GM12874 (cell line): ENCODE results near the gene C16orf95.

Experiments used
- TF ChIP-seq, protein P1 (sequence below): IDR thresholded peaks from 2 replicates; pipeline ENCODE4 v1.5.1; 2011; ENCODE audit warnings: low read depth, mild to moderate bottlenecking, control low read depth, low read length, moderate library complexity; ENCODE audit not compliant: insufficient read depth

C16orf95 gene

DNA sequence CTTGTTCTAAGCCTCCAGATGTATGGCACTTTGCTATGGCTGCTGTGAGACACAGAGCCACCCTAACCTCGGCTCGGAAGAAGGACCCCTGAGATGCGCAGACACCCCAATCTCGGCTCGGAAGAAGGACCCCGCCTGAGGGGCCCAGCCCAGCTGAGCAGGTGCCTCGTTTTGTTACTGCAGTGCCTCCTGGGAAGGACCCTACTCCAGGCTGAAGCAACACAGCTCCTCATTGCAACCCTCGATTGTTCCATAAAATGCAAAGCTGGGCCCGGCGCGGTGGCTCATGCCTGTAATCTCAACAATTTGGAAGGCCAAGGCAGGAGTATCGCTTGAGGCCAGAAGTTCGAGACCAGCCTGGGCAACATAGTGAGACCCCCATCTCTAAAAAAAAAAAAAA lies 61.3 kb downstream of the C16orf95 start:
- TF ChIP-seq, protein P1, sequence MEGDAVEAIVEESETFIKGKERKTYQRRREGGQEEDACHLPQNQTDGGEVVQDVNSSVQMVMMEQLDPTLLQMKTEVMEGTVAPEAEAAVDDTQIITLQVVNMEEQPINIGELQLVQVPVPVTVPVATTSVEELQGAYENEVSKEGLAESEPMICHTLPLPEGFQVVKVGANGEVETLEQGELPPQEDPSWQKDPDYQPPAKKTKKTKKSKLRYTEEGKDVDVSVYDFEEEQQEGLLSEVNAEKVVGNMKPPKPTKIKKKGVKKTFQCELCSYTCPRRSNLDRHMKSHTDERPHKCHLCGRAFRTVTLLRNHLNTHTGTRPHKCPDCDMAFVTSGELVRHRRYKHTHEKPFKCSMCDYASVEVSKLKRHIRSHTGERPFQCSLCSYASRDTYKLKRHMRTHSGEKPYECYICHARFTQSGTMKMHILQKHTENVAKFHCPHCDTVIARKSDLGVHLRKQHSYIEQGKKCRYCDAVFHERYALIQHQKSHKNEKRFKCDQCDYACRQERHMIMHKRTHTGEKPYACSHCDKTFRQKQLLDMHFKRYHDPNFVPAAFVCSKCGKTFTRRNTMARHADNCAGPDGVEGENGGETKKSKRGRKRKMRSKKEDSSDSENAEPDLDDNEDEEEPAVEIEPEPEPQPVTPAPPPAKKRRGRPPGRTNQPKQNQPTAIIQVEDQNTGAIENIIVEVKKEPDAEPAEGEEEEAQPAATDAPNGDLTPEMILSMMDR = no peak

DNA sequence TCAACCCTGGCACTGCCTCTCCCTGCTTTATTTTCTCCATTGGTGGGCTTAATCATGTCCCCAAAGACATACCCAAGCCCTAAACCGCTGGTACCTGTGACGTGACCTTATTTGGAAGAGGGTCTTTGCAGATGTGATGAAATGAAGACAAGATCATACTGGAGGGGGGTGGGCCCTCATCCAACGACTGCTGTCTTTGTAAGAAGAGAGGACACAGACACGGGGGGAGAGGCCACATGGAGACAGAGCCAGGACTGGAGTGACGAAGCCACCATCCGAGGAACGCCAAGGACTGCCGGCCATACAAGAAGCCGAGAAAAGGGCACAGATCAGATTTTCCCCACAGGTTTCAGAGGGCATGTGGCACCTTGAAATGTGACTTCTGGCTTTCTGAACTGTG lies 62.5 kb downstream of the C16orf95 start:
- TF ChIP-seq, protein P1 = no peak

DNA sequence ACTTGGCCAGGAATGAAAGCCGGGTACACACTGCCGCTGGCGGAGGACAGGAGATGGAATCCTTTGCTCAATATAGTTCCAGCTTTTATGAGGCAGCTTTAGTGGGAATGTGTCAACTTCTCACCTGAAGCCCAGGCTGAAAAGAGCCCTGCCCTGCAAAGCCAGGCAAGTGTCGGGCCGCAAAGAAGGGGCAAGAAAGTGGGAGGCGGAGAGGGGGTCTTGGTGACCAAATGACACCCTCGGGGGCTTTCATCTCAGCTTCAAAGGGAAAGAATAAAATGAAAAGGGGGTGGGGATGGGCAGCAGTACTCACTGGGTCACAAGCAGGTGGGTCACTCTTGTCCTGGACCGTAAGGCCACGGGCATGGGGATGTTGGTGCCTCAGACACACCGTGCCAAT lies 62.9 kb downstream of the C16orf95 start:
- TF ChIP-seq, protein P1 = no peak

DNA sequence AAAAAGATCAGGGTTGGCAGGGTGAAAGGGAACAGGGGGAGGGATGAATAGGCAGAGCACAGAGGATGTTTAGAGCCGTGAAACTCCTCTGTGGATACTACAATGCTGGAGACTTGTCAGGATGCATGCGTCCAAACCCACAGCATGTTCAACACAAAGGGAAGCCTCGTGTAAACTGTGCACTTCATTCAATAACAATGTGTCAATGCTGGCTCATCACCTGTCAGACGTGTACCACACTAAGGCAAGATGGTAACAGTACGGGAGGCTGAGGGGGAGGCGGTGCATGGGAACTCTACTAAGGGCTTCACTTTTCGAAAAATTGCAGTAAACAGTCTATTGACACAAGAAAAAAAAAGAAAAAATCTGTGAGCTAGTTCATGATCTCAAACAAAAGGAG lies 63.7 kb downstream of the C16orf95 start:
- TF ChIP-seq, protein P1 = no peak
